Psoas muscle (tissue), 8 donors: ENCODE results near the gene GRIK1. TPM values are rescaled to one million over a fixed set of nuclear protein-coding genes. Genes with fewer than 3 reads are reported as not detected.

Source experiments
- ATAC-seq, 4 donors: fragments of 200-7000 bp; cut with Tn5 transposase; one replicate each; pipeline ENCODE4 v1.9.1; 2020; ENCODE audit warnings: moderate library complexity in 3 of 4, mild to moderate bottlenecking in 2 of 4
- DNase-seq, 2 donors: peaks; one replicate each; pipeline ENCODE4 v3.0.0-alpha.2; 2020
- H3K27ac ChIP-seq: fragments of 200-600 bp; one replicate; pipeline ENCODE4 v1.8.0; 2022
- H3K27me3 ChIP-seq, 3 donors: fragments of 200-600 bp in 1 of 3; one replicate each; pipeline versions ENCODE4 v1.6.1 to v1.8.0; 2013 to 2022; ENCODE audit warnings: low read length in 2 of 3, mild to moderate bottlenecking in 2 of 3, moderate library complexity in 1 of 3; ENCODE audit not compliant: insufficient read depth in 3 of 3
- H3K36me3 ChIP-seq, 2 donors: fragments of 200-600 bp in 1 of 2; one replicate each; pipeline versions ENCODE4 v1.6.1 to v1.8.0; 2013 to 2022; ENCODE audit warnings: low read depth in 1 of 2, mild to moderate bottlenecking in 1 of 2, moderate library complexity in 1 of 2; ENCODE audit not compliant: insufficient read depth in 1 of 2
- H3K4me1 ChIP-seq: fragments of 200-600 bp; one replicate; pipeline ENCODE4 v1.8.0; 2022
- H3K4me3 ChIP-seq: fragments of 200-600 bp; one replicate; pipeline ENCODE4 v1.8.0; 2022; ENCODE audit warnings: mild to moderate bottlenecking
- H3K9me3 ChIP-seq: fragments of 200-600 bp; one replicate; pipeline ENCODE4 v1.8.0; 2022
- WGBS, 3 donors: extraction: QIAGEN DNeasy Blood & Tissue Kit; methylation state at CpG; one replicate each; pipeline versions ENCODE4 v1.1.6 to v1.1.7; 2013; 5-methylcytosine and 5-hydroxymethylcytosine counted together
- intact Hi-C, 2 donors: fragments of 100-400 bp; cut with DNase I; formaldehyde crosslinking; loops; one replicate each; pipeline versions ENCODE4 v1.11.0 to v1.14.2; 2022
- polyA plus RNA-seq, 3 donors: library from polyadenylated mRNA; stranded (reverse); fragments of 200-250 nt; gene quantifications; one replicate each; pipeline ENCODE4 v1.2.3, GENCODE V29; 2013
- total RNA-seq, 4 donors: library from RNA; stranded (reverse); fragmentation: NEBNext Ultra II Directional in 2 of 4; extraction: Animal tissue kit (Norgen Biotek cat#: 25700) in 2 of 4; gene quantifications; one replicate each; pipeline versions ENCODE4 v1.2.1 to v1.2.4, GENCODE V29; 2021 to 2023
- TF ChIP-seq, protein P1 (sequence below): fragments of 200-600 bp; IDR thresholded peaks from one replicate; pipeline ENCODE4 v1.8.0; 2022; ENCODE audit warnings: antibody characterized with exemption
- donor health status: healthy with polysubstance abuse.
- donor health status: DM: no; HTN: no; CAD: no; lungs with moderate emphysema.
- donor health status: Bipolar disorder and iron deficiency.
- donor health status: healthy.
- donor health status: DM: yes; HTN: yes; CAD: no.
- donor health status: DM: no; HTN: no; CAD: no.
- donor health status: DM: no; HTN: no; CAD: no.
- donor health status: DM: yes; HTN: yes; CAD: no.

GRIK1 gene
- total and polyA plus RNA-seq, 7 donors, result 0.01 to 0.04 TPM; not detected in 5

DNA sequence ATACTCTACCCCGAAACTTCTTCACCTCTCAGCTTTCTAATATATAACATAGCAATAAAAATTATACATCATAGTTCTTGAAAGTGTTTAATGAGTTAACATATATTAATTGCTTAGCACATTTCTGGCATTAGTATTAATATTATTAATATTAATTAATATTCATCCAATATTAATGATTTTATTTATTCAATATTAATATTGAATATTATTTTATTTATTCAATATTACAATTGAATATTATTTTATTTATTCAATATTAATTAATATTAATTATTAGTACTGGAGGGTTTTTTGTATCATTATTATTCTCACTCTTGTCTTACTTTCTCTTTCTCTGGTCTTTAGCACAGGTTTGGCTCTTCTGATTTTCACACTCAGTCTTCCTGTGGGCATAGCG is 105.2 kb downstream of the GRIK1 start:
- ATAC-seq (no peak), DNase-seq (no peak)
- 45 to 94% (median 91%) methylated on average over 2 of the region's 2 CpGs for WGBS, 3 donors
- no peak overlapping the region for H3K4me3 ChIP-seq
- peaks cover 0 to 3% (median 0%) of the 10 kb centered on the region in 3 donors for H3K27me3 ChIP-seq
- TF ChIP-seq, protein P1, sequence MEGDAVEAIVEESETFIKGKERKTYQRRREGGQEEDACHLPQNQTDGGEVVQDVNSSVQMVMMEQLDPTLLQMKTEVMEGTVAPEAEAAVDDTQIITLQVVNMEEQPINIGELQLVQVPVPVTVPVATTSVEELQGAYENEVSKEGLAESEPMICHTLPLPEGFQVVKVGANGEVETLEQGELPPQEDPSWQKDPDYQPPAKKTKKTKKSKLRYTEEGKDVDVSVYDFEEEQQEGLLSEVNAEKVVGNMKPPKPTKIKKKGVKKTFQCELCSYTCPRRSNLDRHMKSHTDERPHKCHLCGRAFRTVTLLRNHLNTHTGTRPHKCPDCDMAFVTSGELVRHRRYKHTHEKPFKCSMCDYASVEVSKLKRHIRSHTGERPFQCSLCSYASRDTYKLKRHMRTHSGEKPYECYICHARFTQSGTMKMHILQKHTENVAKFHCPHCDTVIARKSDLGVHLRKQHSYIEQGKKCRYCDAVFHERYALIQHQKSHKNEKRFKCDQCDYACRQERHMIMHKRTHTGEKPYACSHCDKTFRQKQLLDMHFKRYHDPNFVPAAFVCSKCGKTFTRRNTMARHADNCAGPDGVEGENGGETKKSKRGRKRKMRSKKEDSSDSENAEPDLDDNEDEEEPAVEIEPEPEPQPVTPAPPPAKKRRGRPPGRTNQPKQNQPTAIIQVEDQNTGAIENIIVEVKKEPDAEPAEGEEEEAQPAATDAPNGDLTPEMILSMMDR, result no peak
- H3K27ac ChIP-seq, result no peak overlapping the region
- no peaks in the 10 kb centered on the region for H3K36me3 ChIP-seq
- H3K4me1 ChIP-seq, result no peaks in the 10 kb centered on the region
- intact Hi-C loops, result no loop called here
- no peaks in the 10 kb centered on the region for H3K9me3 ChIP-seq

DNA sequence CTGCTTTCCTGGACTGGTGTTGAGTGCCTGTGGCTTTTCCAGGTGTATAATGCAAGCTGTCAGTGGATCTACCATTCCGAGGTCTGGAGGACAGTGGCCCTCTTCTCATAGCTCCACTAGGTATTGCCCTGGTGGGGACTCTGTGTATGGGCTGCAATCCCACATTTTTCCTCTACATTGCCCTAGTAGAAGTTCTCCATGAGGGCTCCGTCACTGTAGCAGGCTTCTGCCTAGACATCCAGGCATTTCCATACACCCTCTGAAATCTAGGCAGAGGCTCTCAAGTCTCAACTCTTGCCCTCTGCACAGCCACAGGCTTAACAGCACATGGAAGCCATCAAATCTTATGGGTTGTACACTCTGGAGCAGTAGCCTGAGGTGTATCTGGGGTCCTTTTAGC is 107.6 kb downstream of the GRIK1 start:
- ATAC-seq (no peak), DNase-seq (no peak)
- 89 to 91% (median 89%) methylated on average over 2 of the region's 2 CpGs for WGBS, 3 donors
- Histone ChIP-seq H3K27me3 (peaks cover 0 to 3% (median 0%) of the 10 kb centered on the region in 3 donors), H3K4me1 (no peaks in the 10 kb centered on the region), H3K36me3 (no peaks in the 10 kb centered on the region), H3K27ac (no peak overlapping the region), H3K4me3 (no peak overlapping the region), H3K9me3 (no peaks in the 10 kb centered on the region)
- TF ChIP-seq, protein P1, result no peak
- intact Hi-C loops, result no loop called here

DNA sequence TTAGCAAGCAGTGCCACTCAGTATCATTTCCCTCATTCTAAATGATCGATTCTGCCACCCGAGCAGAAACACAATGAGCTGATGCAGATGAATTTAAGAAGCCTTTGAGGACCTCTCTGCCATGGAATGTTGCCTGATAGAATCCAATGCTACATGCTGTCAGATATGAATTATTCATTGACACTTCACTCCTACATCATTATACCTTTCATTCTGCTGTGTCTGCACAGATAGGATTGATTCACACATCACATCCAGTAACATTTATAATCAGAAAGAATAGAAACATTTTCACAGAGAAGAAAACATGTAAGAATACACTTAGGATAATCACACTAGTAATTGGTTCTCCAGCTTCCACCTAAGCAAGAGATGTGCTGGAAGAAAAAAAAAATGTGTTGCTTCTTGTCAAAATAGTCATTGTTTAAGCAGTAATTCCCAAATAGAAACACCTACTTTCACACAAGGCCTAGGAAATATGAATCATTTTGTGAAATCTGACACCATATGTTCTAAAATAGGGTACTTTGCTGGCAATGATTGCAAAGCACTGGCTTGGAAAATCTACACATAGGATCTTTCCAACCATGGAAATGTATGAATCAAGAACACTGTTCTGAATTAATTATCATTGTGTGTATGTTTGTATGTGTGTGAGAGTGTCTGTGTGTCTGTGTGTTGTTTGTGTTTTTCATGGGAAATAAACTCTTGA is 110.1 kb downstream of the GRIK1 start:
- no peak overlapping the region for H3K27ac ChIP-seq
- TF ChIP-seq, protein P1, result no peak
- no peaks in the 10 kb centered on the region for H3K36me3 ChIP-seq
- no peaks in the 10 kb centered on the region for H3K27me3 ChIP-seq
- WGBS, 3 donors, result 82 to 89% (median 85%) methylated on average over 2 of the region's 2 CpGs
- no peaks in the 10 kb centered on the region for H3K9me3 ChIP-seq
- no peak overlapping the region for H3K4me3 ChIP-seq
- ATAC-seq (no peak), DNase-seq (no peak)
- no peaks in the 10 kb centered on the region for H3K4me1 ChIP-seq
- intact Hi-C loops, result no loop called here

DNA sequence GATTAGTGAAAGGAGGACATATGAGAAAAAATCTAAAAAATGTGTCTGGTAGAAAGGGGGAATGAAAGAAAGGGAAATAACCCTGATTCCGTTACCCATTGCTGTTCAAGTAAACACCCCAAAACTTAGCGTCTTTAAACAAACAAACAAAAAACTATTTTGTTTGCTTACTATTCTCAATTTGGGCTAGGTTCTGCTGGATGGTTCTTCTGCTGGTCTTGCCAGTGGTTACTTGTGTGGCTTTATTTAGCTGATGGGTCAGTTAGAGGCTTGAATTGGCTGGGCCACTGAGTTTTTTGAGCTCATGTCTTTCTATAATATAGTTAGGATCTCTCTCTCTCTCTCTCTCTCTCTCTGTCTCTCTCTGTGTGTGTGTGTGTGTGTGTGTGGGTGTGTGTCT is 112.1 kb downstream of the GRIK1 start:
- 92 to 100% (median 93%) methylated on average over 2 of the region's 2 CpGs for WGBS, 3 donors

More for the DNA sequence above, 112.1 kb downstream of the GRIK1 start:
- ATAC-seq, result no peak
- no peaks in the 10 kb centered on the region for H3K36me3 ChIP-seq
- no peaks in the 10 kb centered on the region for H3K4me1 ChIP-seq
- no peak overlapping the region for H3K4me3 ChIP-seq
- no peak for DNase-seq
- H3K9me3 ChIP-seq, result no peaks in the 10 kb centered on the region
- TF ChIP-seq, protein P1, result no peak
- intact Hi-C loops, result no loop called here
- no peaks in the 10 kb centered on the region for H3K27me3 ChIP-seq
- H3K27ac ChIP-seq, result no peak overlapping the region
